ENCODE data around the gene TPRA1. TPM values are rescaled to one million over a fixed set of nuclear protein-coding genes. Genes with fewer than 3 reads are reported as not detected.

TPRA1 gene
- total RNA-seq, 6 experiments from 2014 or later: 38.8 to 47.5 (median 43.8) TPM

DNA sequence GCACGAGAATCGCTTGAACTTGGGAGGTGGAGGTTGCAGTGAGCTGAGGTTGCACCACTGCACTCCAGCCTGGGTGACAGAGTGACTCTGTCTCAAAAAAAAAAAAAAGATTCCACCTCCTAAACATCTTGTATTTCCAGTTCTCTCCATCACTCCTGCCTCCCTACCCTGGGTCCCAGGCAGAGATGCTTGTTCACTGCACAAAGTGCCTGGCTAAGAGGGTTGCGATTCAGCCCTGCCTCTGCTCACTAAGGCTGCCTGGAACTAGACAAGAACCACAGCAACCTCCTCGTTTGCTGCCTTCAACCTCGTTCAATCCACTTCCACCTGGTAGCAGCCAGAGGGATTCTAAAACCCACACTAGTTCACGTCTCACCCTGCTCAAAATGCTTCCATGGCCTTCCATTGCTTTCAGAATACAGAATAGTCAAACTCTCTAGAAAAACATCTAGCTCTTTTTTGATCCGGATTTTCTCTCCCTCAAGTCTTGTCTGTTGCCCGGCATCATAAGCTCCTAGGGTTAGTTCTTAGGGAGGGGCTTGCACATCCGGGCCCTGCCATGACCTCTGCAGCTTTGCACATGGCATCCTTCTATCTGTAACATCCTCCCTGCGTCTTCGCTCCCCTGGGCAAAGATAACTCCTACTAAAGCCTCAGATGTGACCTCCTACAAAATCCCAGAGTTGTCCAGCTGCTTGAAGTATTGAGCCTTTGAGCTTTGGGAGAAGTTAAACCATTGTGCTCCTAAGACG lies 6.7 kb upstream of the TPRA1 start:
- peaks cover under 1% of the 10 kb centered on the region; the same call in 1 of the 2 replicates for H3K36me3 Mint-ChIP-seq (ENCODE audit: low read depth)
- TF ChIP-seq, protein P1, sequence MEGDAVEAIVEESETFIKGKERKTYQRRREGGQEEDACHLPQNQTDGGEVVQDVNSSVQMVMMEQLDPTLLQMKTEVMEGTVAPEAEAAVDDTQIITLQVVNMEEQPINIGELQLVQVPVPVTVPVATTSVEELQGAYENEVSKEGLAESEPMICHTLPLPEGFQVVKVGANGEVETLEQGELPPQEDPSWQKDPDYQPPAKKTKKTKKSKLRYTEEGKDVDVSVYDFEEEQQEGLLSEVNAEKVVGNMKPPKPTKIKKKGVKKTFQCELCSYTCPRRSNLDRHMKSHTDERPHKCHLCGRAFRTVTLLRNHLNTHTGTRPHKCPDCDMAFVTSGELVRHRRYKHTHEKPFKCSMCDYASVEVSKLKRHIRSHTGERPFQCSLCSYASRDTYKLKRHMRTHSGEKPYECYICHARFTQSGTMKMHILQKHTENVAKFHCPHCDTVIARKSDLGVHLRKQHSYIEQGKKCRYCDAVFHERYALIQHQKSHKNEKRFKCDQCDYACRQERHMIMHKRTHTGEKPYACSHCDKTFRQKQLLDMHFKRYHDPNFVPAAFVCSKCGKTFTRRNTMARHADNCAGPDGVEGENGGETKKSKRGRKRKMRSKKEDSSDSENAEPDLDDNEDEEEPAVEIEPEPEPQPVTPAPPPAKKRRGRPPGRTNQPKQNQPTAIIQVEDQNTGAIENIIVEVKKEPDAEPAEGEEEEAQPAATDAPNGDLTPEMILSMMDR (IDR thresholded peaks at IDR 0.05): no peak
- peak overlapping the region; percentile 90 for H3K4me3 Mint-ChIP-seq
- peaks cover 31% of the 10 kb centered on the region for H3K4me1 Mint-ChIP-seq (ENCODE audit: low read depth)
- H3K27ac Mint-ChIP-seq: peak overlapping the region; percentile 86; the same call in 1 of the 2 replicates
- H3K9me3 Mint-ChIP-seq: no peaks in the 10 kb centered on the region
- DNase-seq: no peak
- H3K27me3 Mint-ChIP-seq (ENCODE audit: insufficient read depth): peaks cover 3% of the 10 kb centered on the region

DNA sequence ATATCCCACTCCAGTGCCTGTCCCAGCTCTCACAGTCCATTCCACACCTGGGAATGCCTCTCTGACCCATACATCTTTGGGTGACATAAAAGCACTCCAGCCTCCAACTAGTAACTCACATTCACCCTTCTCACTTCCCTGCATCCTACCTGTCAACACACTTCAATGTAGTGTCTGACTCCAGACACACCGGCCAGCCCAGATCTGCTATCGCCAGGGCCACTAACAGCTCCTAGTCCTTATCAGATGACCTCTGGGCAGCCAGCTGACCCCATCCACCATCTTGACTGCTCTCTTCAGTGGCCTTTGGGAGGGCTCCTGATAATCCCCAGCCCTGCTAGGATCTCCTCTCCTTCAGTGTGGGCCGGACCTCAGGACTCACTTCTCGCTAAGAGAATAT lies 4.8 kb upstream of the TPRA1 start:
- Mint-ChIP-seq H3K27me3 (ENCODE audit: insufficient read depth) (peaks cover 3% of the 10 kb centered on the region), H3K27ac (no peak overlapping the region), H3K4me1 (ENCODE audit: low read depth) (peaks cover 32% of the 10 kb centered on the region), H3K36me3 (ENCODE audit: low read depth) (no peaks in the 10 kb centered on the region), H3K4me3 (no peak overlapping the region), H3K9me3 (no peaks in the 10 kb centered on the region)
- no peak for DNase-seq
- TF ChIP-seq, protein P1 (IDR thresholded peaks at IDR 0.05): no peak

DNA sequence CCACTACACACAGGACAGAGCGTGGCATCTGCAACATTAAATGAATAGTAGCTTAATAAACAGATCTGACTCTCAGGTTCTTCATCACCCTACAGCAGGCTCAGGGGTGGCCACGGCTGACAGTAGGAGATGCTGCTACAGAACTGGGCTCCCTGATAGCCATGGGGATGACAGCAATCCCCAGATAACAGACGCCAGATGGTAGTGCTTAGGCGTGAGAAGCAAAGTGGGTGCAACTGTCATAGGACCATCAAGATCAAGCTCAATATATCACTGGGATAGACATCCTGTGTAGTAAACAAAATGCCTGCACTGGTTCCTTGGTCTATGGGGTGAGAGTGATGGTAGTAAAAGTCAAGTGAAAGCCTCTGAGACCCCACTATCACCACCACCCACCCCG lies 2.6 kb upstream of the TPRA1 start:
- H3K4me3 Mint-ChIP-seq: no peak overlapping the region
- no peaks in the 10 kb centered on the region for H3K36me3 Mint-ChIP-seq (ENCODE audit: low read depth)

DNA sequence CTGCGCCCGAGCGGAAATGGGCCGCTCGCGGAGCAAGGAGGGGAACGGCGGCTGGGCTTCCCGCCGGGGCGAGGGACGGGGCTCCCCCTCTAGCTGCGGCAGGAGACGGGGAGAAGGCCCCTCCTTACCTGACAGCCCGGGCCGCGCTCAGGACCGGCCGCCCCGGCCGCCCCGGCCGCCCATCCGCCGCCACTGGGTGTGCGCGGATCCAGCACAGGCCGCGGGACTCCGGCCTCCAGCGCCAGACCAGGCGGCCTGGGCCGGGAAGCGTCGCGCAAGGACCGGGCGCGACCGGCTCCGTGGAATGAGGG lies 296 bp downstream of the TPRA1 start:
- DNase-seq: no peak
- Mint-ChIP-seq H3K9me3 (no peaks in the 10 kb centered on the region), H3K27me3 (ENCODE audit: insufficient read depth) (peaks cover 2% of the 10 kb centered on the region), H3K27ac (peak overlapping the region; percentile 98), H3K4me3 (peak overlapping the region; percentile 96), H3K36me3 (ENCODE audit: low read depth) (no peaks in the 10 kb centered on the region; the same call in 1 of the 2 replicates), H3K4me1 (ENCODE audit: low read depth) (peaks cover 37% of the 10 kb centered on the region)
- TF ChIP-seq, protein P1 (IDR thresholded peaks at IDR 0.05): no peak

More for the DNA sequence above, 2.6 kb upstream of the TPRA1 start:
- H3K27ac Mint-ChIP-seq: no peak overlapping the region
- peaks cover 28% of the 10 kb centered on the region for H3K4me1 Mint-ChIP-seq (ENCODE audit: low read depth)
- TF ChIP-seq, protein P1 (IDR thresholded peaks at IDR 0.05): no peak
- no peaks in the 10 kb centered on the region for H3K9me3 Mint-ChIP-seq
- peaks cover 3% of the 10 kb centered on the region for H3K27me3 Mint-ChIP-seq (ENCODE audit: insufficient read depth)
- no peak for DNase-seq

DNA sequence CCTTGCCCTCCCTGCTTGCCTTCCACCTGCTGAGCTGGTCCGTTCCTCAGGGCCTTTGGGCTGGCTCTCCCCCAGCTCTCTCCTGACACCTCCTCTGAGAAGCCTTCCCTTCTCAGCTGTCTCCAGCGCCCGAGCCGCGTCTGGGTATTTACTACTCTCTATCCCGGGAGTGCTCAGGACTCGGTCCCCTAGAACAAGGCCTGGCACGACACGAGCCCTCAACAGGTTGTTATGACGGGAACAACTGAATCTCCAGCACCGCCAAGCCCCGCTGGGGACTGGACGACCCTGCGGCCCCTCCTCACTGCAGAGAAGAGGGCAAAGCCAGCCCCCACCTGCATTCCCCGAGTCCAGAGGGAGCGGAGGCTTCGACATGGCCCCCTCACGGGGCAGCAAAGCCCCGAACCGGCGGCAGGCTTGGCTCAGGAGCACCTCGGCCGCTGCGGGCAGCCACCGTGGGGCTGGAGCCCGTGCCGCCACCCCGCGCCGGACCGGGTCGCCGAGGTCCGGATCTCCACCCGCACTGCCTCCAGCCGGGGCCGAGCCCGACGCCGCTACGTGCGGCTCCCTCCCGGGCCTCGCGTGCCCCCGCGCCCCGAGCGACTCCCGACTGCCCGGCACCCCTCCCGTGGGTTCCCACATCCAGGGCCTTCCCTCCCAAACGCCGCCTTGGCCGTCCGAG lies 792 bp downstream of the TPRA1 start:
- Mint-ChIP-seq H3K27ac (peak overlapping the region; percentile 92), H3K4me3 (peak overlapping the region; percentile 96), H3K36me3 (ENCODE audit: low read depth) (no peaks in the 10 kb centered on the region; the same call in 1 of the 2 replicates), H3K9me3 (no peaks in the 10 kb centered on the region), H3K27me3 (ENCODE audit: insufficient read depth) (no peaks in the 10 kb centered on the region; the same call in none of the 2 replicates), H3K4me1 (ENCODE audit: low read depth) (peaks cover 42% of the 10 kb centered on the region)
- TF ChIP-seq, protein P1 (IDR thresholded peaks at IDR 0.05): no peak
- no peak for DNase-seq

Data from HFFc6 (cell line).